H9 (cell line): ENCODE results near the gene ZNF846. TPM values are rescaled to one million over a fixed set of nuclear protein-coding genes. Genes with fewer than 3 reads are reported as not detected.
"Not testable (repeated sequence)": the region's sequence is repeated elsewhere in the genome, so short reads cannot be mapped to it uniquely, and the experiment has no call there.

Experiments used
- DNase-seq: peaks from one replicate; pipeline ENCODE4 v3.0.0-alpha.2; 2017
- H2AFZ ChIP-seq: one replicate; pipeline ENCODE4 v1.6.1; 2013; ENCODE audit warnings: mild to moderate bottlenecking, low read length, control low read depth, moderate library complexity
- H2AK5ac ChIP-seq: 2 replicates; pipeline ENCODE4 v1.6.1; 2013; ENCODE audit warnings: low read length, control low read depth, mixed read lengths; ENCODE audit not compliant: insufficient read length
- H2BK120ac ChIP-seq: one replicate; pipeline ENCODE4 v1.6.1; 2013; ENCODE audit warnings: low read depth, mild to moderate bottlenecking, low read length, control low read depth, inconsistent platforms; ENCODE audit not compliant: poor library complexity, severe bottlenecking
- H2BK12ac ChIP-seq: 2 replicates; pipeline ENCODE4 v1.6.1; 2013; ENCODE audit warnings: low read length, control low read depth, mixed read lengths, low read depth; ENCODE audit not compliant: insufficient read length
- H2BK15ac ChIP-seq: 2 replicates; pipeline ENCODE4 v1.6.1; 2013; ENCODE audit warnings: low read depth, low read length, control low read depth
- H2BK20ac ChIP-seq: one replicate; pipeline ENCODE4 v1.6.1; 2013; ENCODE audit warnings: low read depth, mild to moderate bottlenecking, low read length, control low read depth, inconsistent platforms; ENCODE audit not compliant: poor library complexity, severe bottlenecking
- H2BK5ac ChIP-seq: 2 replicates; pipeline ENCODE4 v1.6.1; 2013; ENCODE audit warnings: low read length, control low read depth, mixed read lengths; ENCODE audit not compliant: insufficient read length
- H3K14ac ChIP-seq: 2 replicates; pipeline ENCODE4 v1.6.1; 2013; ENCODE audit warnings: low read length, control low read depth; ENCODE audit not compliant: insufficient read depth
- H3K18ac ChIP-seq: 2 replicates; pipeline ENCODE4 v1.6.1; 2013; ENCODE audit warnings: low read depth, mild to moderate bottlenecking, mixed read lengths, low read length, control low read depth; ENCODE audit not compliant: insufficient read length
- H3K23ac ChIP-seq: 2 replicates; pipeline ENCODE4 v1.6.1; 2013; ENCODE audit warnings: low read length, control low read depth, mixed read lengths, low read depth; ENCODE audit not compliant: insufficient read length
- H3K23me2 ChIP-seq: 2 replicates; pipeline ENCODE4 v1.6.1; 2013; ENCODE audit warnings: low read depth, mild to moderate bottlenecking, mixed read lengths, low read length, control low read depth; ENCODE audit not compliant: insufficient read length, poor library complexity, severe bottlenecking
- H3K27ac ChIP-seq: 2 replicates; pipeline ENCODE4 v1.5.1; 2013; ENCODE audit warnings: low read length, control low read depth, mixed read lengths, low read depth; ENCODE audit not compliant: insufficient read length
- H3K27me3 ChIP-seq: 2 replicates; pipeline ENCODE4 v1.6.1; 2013; ENCODE audit warnings: low read length, control low read depth, inconsistent platforms; ENCODE audit not compliant: insufficient read depth
- H3K4ac ChIP-seq: 2 replicates; pipeline ENCODE4 v1.6.1; 2013; ENCODE audit warnings: low read depth, mild to moderate bottlenecking, control low read depth, inconsistent platforms, low read length, moderate library complexity
- H3K4me1 ChIP-seq: 2 replicates; pipeline ENCODE4 v1.6.1; 2013; ENCODE audit warnings: low read length, control low read depth, inconsistent platforms; ENCODE audit not compliant: insufficient read depth
- H3K4me2 ChIP-seq: 2 replicates; pipeline ENCODE4 v1.6.1; 2013; ENCODE audit warnings: low read length, control low read depth, mixed read lengths; ENCODE audit not compliant: insufficient read length, insufficient read depth
- H3K56ac ChIP-seq: 2 replicates; pipeline ENCODE4 v1.6.1; 2013; ENCODE audit warnings: low read depth, mild to moderate bottlenecking, mixed read lengths, low read length, control low read depth; ENCODE audit not compliant: insufficient read length
- H3K79me1 ChIP-seq: 2 replicates; pipeline ENCODE4 v1.6.1; 2013; ENCODE audit warnings: low read depth, mild to moderate bottlenecking, moderate library complexity, low read length, control low read depth, inconsistent platforms; ENCODE audit not compliant: insufficient read depth, poor library complexity, severe bottlenecking
- H3K79me2 ChIP-seq: 2 replicates; pipeline ENCODE4 v1.6.1; 2013; ENCODE audit warnings: low read length, control low read depth, inconsistent platforms; ENCODE audit not compliant: insufficient read depth
- H3K9ac ChIP-seq: 2 replicates; pipeline ENCODE4 v1.6.1; 2013; ENCODE audit warnings: low read length, control low read depth, mixed read lengths; ENCODE audit not compliant: insufficient read length; ENCODE audit errors: extremely low read depth
- H3K9me3 ChIP-seq: one replicate; pipeline ENCODE4 v1.6.1; 2013; ENCODE audit warnings: low read depth, low read length, inconsistent platforms; ENCODE audit not compliant: control insufficient read depth
- H3T11ph ChIP-seq: one replicate; pipeline ENCODE4 v1.6.1; 2013; ENCODE audit warnings: mild to moderate bottlenecking, low read length, control low read depth, inconsistent platforms
- H4K20me1 ChIP-seq: one replicate; pipeline ENCODE4 v1.6.1; 2013; ENCODE audit not compliant: control insufficient read depth, insufficient read length, insufficient read depth
- H4K5ac ChIP-seq: 2 replicates; pipeline ENCODE4 v1.6.1; 2013; ENCODE audit warnings: low read depth, mild to moderate bottlenecking, mixed read lengths, low read length, control low read depth; ENCODE audit not compliant: insufficient read length
- H4K8ac ChIP-seq: replicated peaks from 2 replicates; pipeline ENCODE4 v1.6.1; 2013; ENCODE audit warnings: low read length, control low read depth, mixed read lengths, low read depth; ENCODE audit not compliant: insufficient read length
- H4K91ac ChIP-seq: 2 replicates; pipeline ENCODE4 v1.6.1; 2013; ENCODE audit warnings: low read depth, mild to moderate bottlenecking, moderate library complexity, mixed read lengths, low read length, control low read depth; ENCODE audit not compliant: insufficient read length
- H3K27ac Mint-ChIP-seq, 3 experiments: 2 replicates in 2 of 3; 3 replicates in 1 of 3; pipeline ENCODE4 v1.8.0; 2020 to 2021; ENCODE audit warnings: mixed read lengths in 3 of 3, mild to moderate bottlenecking in 1 of 3, moderate library complexity in 1 of 3
- H3K27me3 Mint-ChIP-seq: 2 replicates; pipeline ENCODE4 v1.8.0; 2021; ENCODE audit warnings: low read depth, mild to moderate bottlenecking, moderate library complexity, mixed read lengths
- H3K36me3 Mint-ChIP-seq, 3 experiments: 2 replicates in 2 of 3; 3 replicates in 1 of 3; pipeline ENCODE4 v1.8.0; 2020 to 2021; ENCODE audit warnings: low read depth in 3 of 3, mixed read lengths in 3 of 3; ENCODE audit not compliant: insufficient read depth in 1 of 3
- H3K4me1 Mint-ChIP-seq, 2 experiments: 2 replicates each; pipeline ENCODE4 v1.8.0; 2020; ENCODE audit warnings: mixed read lengths in 2 of 2
- H3K4me3 Mint-ChIP-seq, 2 experiments: 2 replicates in 1 of 2; 3 replicates in 1 of 2; pipeline ENCODE4 v1.8.0; 2020 to 2021; ENCODE audit warnings: mild to moderate bottlenecking in 2 of 2, mixed read lengths in 2 of 2, moderate library complexity in 1 of 2
- H3K9me3 Mint-ChIP-seq, 2 experiments: 2 replicates in 1 of 2; 3 replicates in 1 of 2; pipeline ENCODE4 v1.8.0; 2020; ENCODE audit warnings: mild to moderate bottlenecking in 2 of 2, mixed read lengths in 2 of 2, moderate library complexity in 1 of 2
- CTCF ChIP-seq: fragments of 200-600 bp; sonication (generic); conservative IDR thresholded peaks from 3 replicates; pipeline ENCODE4 v1.8.0; 2021; ENCODE audit warnings: antibody characterized with exemption, mild to moderate bottlenecking
- WGBS: extraction: QIAGEN DNeasy Blood & Tissue Kit; methylation state at CpG from one replicate; pipeline ENCODE4 v1.1.7; 2013; ENCODE audit warnings: missing lambda C conversion rate, low lambda C conversion rate, mixed read lengths; ENCODE audit not compliant: insufficient read length; ENCODE audit errors: extremely low coverage; 5-methylcytosine and 5-hydroxymethylcytosine counted together
- total RNA-seq: library from RNA; stranded (reverse); gene quantifications from 2 replicates; pipeline ENCODE4 v1.2.1, GENCODE V29; 2021

Gene ZNF846
- total RNA-seq, 1 experiment from 2014 or later, result 9.2 TPM

GRCh38 chr19:9785367-9786331 is 17.1 kb upstream of the ZNF846 start:
- Histone ChIP-seq H4K91ac (no peak overlapping the region), H3K4me2 (peak overlapping the region; percentile 78), H3K4ac (no peak overlapping the region), H3T11ph (no peak overlapping the region), H3K27me3 (no peaks in the 10 kb centered on the region), H3K23ac (no peak overlapping the region), H2BK20ac (no peak overlapping the region), H3K9me3 (no peaks in the 10 kb centered on the region), H3K27ac (no peak overlapping the region), H4K5ac (no peak overlapping the region), H3K23me2 (no peaks in the 10 kb centered on the region), H3K79me1 (no peaks in the 10 kb centered on the region), H3K4me1 (no peaks in the 10 kb centered on the region), H4K8ac (no peak overlapping the region), H3K79me2 (no peaks in the 10 kb centered on the region), H2AFZ (no peak overlapping the region), H2BK15ac (no peak overlapping the region), H3K56ac (no peak overlapping the region), H4K20me1 (no peaks in the 10 kb centered on the region), H3K9ac (no peak overlapping the region), H2BK12ac (no peak overlapping the region), H2BK120ac (no peak overlapping the region), H2AK5ac (no peak overlapping the region), H3K14ac (peak overlapping the region; percentile 81), H2BK5ac (no peak overlapping the region), H3K18ac (peak overlapping the region; percentile 84)
- peaks cover 33 to 40% of the 10 kb centered on the region in 2 experiments for H3K4me1 Mint-ChIP-seq
- no peaks in the 10 kb centered on the region for H3K27me3 Mint-ChIP-seq
- H3K4me3 Mint-ChIP-seq, result peak overlapping the region; percentile 87 to 89
- no CpG with 5 or more reads among the region's 74 CpGs for WGBS
- peak; percentile 99 for DNase-seq
- TF ChIP-seq CTCF, result no peak
- peaks cover 0 to 2% (median 0%) of the 10 kb centered on the region in 3 experiments; a peak in 3 of 7 replicates for H3K36me3 Mint-ChIP-seq
- H3K27ac Mint-ChIP-seq, result peak overlapping the region; percentile 98 to 100 (median 98); a peak in 6 of 7 replicates
- peaks cover 0 to 2% of the 10 kb centered on the region in 2 experiments; a peak in 1 of 5 replicates for H3K9me3 Mint-ChIP-seq

GRCh38 chr19:9784163-9784496 is 15.6 kb upstream of the ZNF846 start:
- H3K23me2 ChIP-seq, H2BK12ac ChIP-seq, H3K14ac ChIP-seq, H2AFZ ChIP-seq, H4K5ac ChIP-seq, H3K4ac ChIP-seq, H3K79me1 ChIP-seq, H3K27me3 Mint-ChIP-seq, H3K18ac ChIP-seq, H3K56ac ChIP-seq, H4K8ac ChIP-seq, H3K36me3 Mint-ChIP-seq, H2BK5ac ChIP-seq, H3K27ac ChIP-seq, H3K23ac ChIP-seq, H3K79me2 ChIP-seq, H3K9ac ChIP-seq, H2AK5ac ChIP-seq, H2BK20ac ChIP-seq, H2BK15ac ChIP-seq, H3K9me3 Mint-ChIP-seq, H3T11ph ChIP-seq, H3K27me3 ChIP-seq, H3K4me1 ChIP-seq, H2BK120ac ChIP-seq, H4K20me1 ChIP-seq, H4K91ac ChIP-seq, H3K9me3 ChIP-seq, DNase-seq: not testable (repeated sequence)
- H3K4me1 Mint-ChIP-seq, result peaks cover 20 to 27% of the 10 kb centered on the region in 2 experiments
- peak overlapping the region; percentile 87 to 89; a peak in 4 of 5 replicates for H3K4me3 Mint-ChIP-seq
- peak overlapping the region; percentile 78 for H3K4me2 ChIP-seq
- peak overlapping the region; percentile 26 to 97 (median 95); a peak in 6 of 7 replicates for H3K27ac Mint-ChIP-seq
- WGBS, result no CpG with 5 or more reads among the region's 6 CpGs
